ENCODE measurements around the gene PLA2G2F.

PLA2G2F gene

DNA sequence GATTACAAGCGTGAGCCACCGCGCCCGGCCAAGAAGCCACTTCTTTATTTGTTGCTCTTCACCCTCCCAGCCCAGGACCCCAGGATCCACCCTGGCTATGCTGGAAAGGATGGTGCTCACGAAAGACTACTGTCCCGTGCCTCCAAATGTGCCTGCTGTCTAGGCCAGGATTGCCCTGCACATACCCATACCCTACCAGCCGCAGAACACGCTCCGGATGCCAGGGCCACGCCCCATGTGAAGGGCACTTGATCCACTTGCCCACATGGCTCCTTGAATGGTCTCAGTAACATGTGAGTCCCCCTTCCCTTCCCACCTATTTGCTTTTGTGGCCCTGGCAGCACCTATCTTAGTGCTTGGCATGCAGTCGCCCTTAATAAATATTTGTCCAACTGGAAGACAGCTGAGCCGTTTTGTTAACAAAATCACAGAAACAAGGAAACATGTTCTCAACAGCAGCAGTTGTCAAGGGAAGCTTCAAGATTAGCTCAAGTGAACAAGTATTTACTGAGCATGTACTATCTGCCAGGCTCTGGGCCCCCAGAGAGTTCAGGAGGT is 33.0 kb downstream of the PLA2G2F start:
- no peak for DNase-seq

DNA sequence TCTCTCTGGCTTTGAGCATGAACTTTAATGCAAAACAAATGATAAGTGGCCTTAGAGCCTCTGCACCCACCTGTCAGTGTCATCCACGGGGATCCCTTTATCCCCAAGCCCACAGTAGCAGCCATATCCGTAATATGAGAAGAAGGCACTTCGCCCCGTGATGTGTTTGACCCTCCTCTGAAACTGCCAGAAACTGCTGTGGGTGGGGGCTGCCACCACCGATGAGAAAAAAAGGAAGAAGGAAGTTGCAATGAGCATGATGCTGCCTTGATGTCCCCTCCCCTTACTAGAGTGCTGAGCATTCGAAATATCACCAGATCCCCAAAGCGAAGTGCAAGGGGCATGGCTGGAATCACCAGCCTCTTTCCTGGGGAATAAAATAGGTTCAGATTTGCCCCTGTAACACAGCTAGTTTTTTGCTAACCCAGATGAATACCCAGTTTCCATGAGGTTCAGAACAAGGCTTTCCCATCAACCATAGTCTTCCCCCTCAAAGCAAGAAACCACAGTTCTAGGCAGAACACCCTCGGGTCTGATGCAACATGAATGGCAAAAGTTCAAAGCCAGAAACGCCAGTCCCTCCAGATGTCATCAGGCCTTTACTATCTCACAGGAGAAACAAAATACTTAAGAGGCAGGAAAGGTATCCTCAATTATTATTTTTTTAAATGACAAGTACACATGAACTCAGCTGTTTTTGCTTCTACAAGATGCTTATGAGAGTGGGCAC is 36.0 kb downstream of the PLA2G2F start:
- peak; percentile 61 to 63 (median 61) for DNase-seq

DNA sequence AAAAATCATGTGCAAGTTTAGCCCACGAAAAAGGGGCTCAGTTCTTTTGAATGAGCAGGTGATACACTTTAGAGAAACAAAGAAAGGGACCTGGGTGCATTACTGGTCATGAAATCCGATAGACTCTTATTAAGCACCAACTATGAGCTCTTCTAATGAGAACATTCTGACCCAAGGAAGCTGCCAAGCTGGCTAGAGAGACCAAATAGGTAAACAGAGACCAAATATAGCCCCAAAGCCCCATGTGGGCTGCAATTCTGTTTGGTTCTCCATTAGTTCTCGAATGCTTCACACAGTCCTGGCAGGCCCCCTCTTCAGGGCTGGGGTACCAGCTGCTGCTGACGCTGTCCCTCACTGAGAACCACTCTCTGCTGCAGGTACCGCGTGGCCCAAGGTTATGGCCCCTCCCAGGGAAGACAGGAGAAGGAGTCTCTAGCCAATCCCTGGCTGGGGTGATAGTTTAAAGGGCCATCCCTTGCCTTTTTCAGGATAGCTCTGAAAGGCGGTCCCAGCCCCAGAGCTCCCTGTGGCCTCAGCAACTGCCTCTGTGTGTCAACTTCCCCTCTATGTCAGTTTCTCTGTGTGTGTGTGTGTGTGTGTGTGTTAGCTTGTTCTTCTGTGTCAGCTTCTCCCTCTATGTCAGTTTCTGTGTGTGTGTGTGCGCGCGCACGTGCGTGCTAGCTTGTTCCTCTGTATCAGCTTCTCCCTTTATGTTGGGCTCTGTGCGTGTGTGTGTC is 39.7 kb downstream of the PLA2G2F start:
- DNase-seq: peak in 2 of 3 donors; percentile 19 to 47

- no peak for DNase-seq
These were observed 40.4 kb downstream of the PLA2G2F start for GRCh38 chr1:20179371-20180128.

DNA sequence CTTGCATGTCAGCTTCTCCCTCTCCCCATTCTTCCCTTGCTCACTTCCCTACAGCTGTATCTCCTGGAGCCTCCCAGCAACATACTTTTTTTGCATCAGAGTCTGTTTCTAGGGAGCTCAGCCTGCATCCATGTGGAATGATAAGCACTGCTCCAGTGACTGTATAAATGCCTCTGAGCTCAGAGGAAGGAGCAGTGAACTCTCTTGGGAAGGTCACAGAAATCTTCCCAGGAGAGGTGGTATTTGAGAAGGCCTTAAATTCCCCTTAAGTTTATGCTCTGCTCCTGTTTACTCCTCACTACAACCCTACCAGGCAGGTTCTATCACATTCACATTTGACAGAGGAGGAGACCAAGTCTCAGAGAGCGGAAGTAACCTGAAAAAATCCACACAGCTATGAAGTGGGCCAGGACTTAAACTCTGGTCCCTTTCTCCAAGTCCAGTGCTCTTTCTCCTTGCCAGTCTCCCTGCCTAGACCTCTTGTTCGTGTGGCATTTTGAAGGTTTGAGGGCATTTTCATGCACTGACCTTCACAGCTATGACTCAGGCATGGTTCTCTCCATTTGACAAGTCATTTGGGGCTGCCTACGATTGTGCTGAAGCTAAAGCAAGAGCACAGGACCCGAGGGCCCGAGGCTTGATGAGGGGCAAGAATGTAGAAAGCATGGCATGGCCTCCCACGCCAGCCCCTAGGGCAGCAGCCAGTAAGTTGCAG is 41.2 kb downstream of the PLA2G2F start:
- no peak for DNase-seq

DNA sequence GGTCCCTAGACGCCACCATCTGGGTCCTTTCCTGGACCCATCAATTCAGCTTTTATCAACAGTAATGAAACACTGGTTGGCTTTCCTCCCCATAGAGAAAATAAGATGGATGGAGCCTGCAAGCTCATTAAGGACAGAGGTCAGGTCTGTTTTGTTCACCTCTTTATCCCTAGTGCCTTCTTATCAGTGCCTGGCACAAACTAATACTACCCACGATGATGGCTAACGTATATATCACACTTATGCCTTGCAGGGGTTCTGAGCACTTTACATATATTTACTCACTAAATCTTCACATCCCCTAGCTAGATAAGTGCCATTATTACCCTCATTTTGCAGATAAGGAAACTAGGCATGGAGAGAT is 41.7 kb downstream of the PLA2G2F start:
- no peak for DNase-seq

GRCh38 chr1:20182415-20182814 is 43.3 kb downstream of the PLA2G2F start:
- peak in 2 of 3 donors; percentile 26 to 50 for DNase-seq

- DNase-seq: no peak
These were observed 43.9 kb downstream of the PLA2G2F start for GRCh38 chr1:20183035-20183434.

GRCh38 chr1:20183616-20184271 is 44.6 kb downstream of the PLA2G2F start:
- DNase-seq: no peak

GRCh38 chr1:20184481-20184900 is 45.4 kb downstream of the PLA2G2F start:
- DNase-seq: no peak

DNA sequence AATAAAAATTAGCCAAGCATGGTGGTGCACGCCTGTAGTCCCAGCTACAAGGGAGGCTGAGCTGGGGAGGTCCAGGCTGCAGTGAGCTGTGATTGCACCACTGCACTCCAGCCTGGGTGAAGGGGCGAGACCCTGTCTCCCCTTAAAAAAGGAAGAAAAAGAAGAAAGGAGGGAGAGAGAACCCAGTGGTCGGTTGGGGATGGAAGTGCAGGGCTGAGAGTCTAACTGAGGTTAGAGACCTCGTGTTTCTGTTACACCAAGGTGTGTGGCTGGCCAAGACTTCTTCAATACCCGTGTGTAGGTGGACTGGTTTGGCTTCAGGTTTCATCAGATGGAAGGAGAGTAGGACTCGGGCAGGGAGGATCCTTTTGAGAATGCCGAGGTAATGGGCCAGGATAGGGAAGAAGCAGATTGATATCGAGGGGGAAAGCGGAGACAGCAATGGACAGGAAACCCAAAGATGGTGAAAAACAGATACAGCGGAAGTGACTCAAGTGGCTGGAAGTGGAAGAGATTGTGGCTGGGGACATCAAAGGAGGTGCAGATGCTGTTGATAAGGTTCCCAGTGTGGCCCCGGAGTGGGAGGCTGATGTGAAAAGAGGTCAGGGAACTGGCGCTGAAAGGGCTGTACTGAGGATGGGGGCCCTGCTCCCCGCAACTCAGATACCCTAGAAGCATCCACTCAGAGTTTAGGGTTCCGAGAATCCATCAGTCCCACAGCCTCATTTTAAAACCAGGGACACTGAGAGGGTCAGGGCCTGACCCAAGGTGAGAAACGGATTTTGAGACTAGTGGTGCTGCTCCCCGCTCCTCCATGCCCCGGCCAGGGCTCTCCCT is 46.1 kb downstream of the PLA2G2F start:
- DNase-seq: no peak

- no peak for DNase-seq
These were observed 47.0 kb downstream of the PLA2G2F start, which contains the start of the genes PLA2G2C and UBXN10 for GRCh38 chr1:20185834-20186782. Gene PLA2G2C, minus strand, starts transcription at chr1:20186518. Its CDS starts 9,155 bp downstream, at chr1:20177363. Gene UBXN10, plus strand, starts transcription at chr1:20186096. Its CDS starts 4,466 bp downstream, at chr1:20190562.

- DNase-seq: no peak
These were observed 48.1 kb downstream of the PLA2G2F start for GRCh38 chr1:20187103-20187812.

DNA sequence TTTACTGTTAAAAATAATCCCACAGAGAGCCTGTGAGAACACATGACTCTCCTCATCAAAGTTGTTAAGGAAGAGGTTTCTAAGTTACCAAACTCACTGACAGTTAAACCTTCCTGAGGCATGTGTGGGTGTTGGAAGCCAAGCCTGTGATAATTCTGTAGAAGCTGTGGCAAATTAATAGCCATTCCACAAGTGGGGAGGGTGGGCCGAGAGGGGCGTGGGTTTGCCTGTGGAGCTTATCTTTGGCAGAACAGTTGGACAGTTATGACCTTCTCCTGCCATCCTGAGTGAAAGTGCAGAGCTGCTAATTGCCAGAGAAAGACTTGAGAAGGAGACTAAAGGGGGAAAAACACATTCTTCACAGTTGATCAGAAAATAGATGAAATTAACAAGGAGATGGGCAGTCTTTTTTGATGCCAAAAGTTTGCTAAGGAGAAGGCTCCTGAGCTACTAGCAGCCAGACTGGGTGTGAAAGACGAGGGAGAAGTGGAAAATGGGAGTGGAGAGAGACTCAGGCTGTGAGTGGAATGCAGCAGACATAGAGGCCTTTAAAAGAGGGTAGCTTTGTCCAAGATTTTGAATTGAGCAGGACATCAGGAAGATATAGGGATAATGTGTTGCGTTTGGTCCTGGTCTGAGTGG is 48.8 kb downstream of the PLA2G2F start:
- DNase-seq: no peak

DNA sequence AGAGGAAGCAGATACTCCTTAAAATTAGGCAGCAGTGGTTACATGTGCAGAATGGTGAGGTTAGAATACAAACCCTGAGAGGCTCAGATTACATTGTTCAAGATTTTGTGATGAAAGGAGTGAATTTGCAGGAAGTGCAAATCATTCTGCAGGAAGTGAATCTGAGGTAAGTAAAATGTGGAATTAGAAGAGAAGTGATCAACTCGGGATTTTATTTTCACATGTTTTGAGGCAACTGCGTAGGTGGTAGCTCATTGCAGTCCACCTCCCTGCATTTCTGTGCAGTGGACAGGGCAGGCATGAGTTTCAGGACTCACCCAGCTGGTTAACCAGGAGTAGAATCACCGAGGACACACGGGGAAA is 49.3 kb downstream of the PLA2G2F start:
- DNase-seq: no peak

DNA sequence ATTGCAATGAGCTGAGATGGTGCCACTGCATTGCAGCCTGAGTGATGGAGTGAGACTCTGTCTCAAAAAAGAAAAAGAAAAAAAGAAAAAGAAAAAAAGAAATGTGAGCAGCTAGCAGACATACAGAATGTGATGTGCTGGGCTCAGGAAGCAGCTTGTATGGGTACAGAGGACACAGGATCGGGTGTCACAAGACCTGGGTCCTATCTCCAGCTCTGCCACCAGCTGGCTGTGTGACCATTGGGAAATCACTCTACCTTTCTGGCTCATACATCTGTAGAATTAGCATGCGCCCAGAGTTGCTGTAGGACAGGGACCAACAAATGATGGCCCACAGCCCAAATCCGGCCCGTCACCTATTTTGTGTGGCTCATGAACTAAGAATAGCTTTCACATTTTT is 50.5 kb downstream of the PLA2G2F start:
- no peak for DNase-seq

- no peak for DNase-seq
These were observed 51.4 kb downstream of the PLA2G2F start for GRCh38 chr1:20190256-20191160.
